Measurements from ENCODE around the gene MARS1. TPM values are rescaled to one million over a fixed set of nuclear protein-coding genes. Genes with fewer than 3 reads are reported as not detected.

Gene MARS1
- total RNA-seq, 3 donors from 2014 or later (not counting 1 experiment from before 2014, with no cell fraction given): 200 to 237 (median 218) TPM

- WGBS (ENCODE audit: insufficient coverage): 88% methylated on average over 5 of the region's 6 CpGs
- Mint-ChIP-seq H3K4me3 (peak overlapping the region; percentile 13), H3K36me3 (no peaks in the 10 kb centered on the region), H3K4me1 (peaks cover 36 to 44% of the 10 kb centered on the region in 2 donors), H3K27me3 (ENCODE audit: low read depth in 2 of 2) (peaks cover 0 to 9% of the 10 kb centered on the region in 2 donors), H3K9me3 (no peaks in the 10 kb centered on the region), H3K27ac (no peak overlapping the region)
- peak in 1 of 2 donors; percentile 4 for DNase-seq
- Histone ChIP-seq H3K27me3 (ENCODE audit: control insufficient read depth, insufficient read depth, low read length) (peaks cover 6% of the 10 kb centered on the region), H3K27ac (ENCODE audit: low read length) (no peak overlapping the region), H3K9me3 (ENCODE audit: control insufficient read depth, insufficient read depth, low read length) (no peaks in the 10 kb centered on the region), H3K4me1 (ENCODE audit: control insufficient read depth, insufficient read depth, low read length) (peaks cover 41% of the 10 kb centered on the region), H3K36me3 (ENCODE audit: control insufficient read depth, insufficient read depth, low read length) (no peaks in the 10 kb centered on the region), H3K4me3 (ENCODE audit: low read length) (no peak overlapping the region)
- ATAC-seq: no peak
- intact Hi-C loops (cut with micrococcal nuclease): no loop called here
- TF ChIP-seq, protein P1, sequence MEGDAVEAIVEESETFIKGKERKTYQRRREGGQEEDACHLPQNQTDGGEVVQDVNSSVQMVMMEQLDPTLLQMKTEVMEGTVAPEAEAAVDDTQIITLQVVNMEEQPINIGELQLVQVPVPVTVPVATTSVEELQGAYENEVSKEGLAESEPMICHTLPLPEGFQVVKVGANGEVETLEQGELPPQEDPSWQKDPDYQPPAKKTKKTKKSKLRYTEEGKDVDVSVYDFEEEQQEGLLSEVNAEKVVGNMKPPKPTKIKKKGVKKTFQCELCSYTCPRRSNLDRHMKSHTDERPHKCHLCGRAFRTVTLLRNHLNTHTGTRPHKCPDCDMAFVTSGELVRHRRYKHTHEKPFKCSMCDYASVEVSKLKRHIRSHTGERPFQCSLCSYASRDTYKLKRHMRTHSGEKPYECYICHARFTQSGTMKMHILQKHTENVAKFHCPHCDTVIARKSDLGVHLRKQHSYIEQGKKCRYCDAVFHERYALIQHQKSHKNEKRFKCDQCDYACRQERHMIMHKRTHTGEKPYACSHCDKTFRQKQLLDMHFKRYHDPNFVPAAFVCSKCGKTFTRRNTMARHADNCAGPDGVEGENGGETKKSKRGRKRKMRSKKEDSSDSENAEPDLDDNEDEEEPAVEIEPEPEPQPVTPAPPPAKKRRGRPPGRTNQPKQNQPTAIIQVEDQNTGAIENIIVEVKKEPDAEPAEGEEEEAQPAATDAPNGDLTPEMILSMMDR (IDR thresholded peaks at IDR 0.05): no peak
These were observed 31.0 kb upstream of the MARS1 start for GRCh38 chr12:57456737-57457490.

- intact Hi-C loops (cut with micrococcal nuclease): loop anchor here (1.0 to 2.0 kb wide), 2 partner anchors 28 to 164 kb away; partner anchors contain the start of gene R3HDM2
- H3K36me3 Mint-ChIP-seq: no peaks in the 10 kb centered on the region
- Histone ChIP-seq H3K27me3 (ENCODE audit: control insufficient read depth, insufficient read depth, low read length) (peaks cover 6% of the 10 kb centered on the region), H3K4me1 (ENCODE audit: control insufficient read depth, insufficient read depth, low read length) (peaks cover 52% of the 10 kb centered on the region), H3K4me3 (ENCODE audit: low read length) (peak overlapping the region; percentile 73), H3K27ac (ENCODE audit: low read length) (peak overlapping the region; percentile 76), H3K9me3 (ENCODE audit: control insufficient read depth, insufficient read depth, low read length) (no peaks in the 10 kb centered on the region), H3K36me3 (ENCODE audit: control insufficient read depth, insufficient read depth, low read length) (no peaks in the 10 kb centered on the region)
- H3K27ac Mint-ChIP-seq: peak overlapping the region; percentile 94 to 96
- peaks cover 45 to 54% of the 10 kb centered on the region in 2 donors for H3K4me1 Mint-ChIP-seq
- H3K4me3 Mint-ChIP-seq: peak overlapping the region; percentile 95
- H3K9me3 Mint-ChIP-seq: no peaks in the 10 kb centered on the region
- ATAC-seq (no peak), DNase-seq (no peak)
- TF ChIP-seq, protein P1 (IDR thresholded peaks at IDR 0.05): no peak
- WGBS (ENCODE audit: insufficient coverage): 0% methylated on average over 2 of the region's 3 CpGs
- H3K27me3 Mint-ChIP-seq (ENCODE audit: low read depth in 2 of 2): peaks cover 0 to 15% of the 10 kb centered on the region in 2 donors
These were observed 29.2 kb upstream of the MARS1 start for GRCh38 chr12:57458665-57459054.

DNA sequence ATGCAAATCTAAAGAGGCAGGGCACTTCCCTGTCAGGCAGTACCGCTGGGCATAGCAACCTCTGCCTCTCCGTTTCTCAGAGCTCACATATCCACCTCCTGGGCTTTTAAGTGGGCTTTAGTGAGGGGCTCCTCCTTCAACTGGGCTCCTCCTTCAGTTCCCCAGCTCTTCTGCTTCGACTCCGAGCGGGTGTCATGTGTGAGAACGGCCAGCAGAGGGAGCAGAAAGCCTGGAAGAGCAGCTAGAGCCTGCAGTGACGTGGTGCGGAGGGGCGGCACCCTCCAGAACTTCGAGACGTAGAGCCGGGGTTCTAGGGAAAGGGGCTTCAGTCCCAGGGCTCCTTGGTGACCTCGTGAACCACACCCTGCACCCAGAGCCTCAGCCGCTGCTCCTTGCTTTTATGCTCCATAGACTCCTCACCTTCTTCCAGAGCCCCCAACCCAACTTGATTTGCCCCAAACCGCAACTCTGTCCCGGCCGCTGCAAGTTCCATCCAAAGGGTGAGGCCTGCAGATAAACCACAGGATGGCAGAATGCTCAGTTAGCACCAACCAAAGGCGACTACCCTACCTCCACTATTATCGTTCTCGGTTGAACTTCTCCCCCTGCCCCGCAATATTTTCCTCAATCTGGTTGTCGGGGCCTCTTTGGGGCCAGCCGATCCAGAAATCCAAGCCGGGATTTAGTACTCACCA is 28.7 kb upstream of the MARS1 start:
- H3K4me3 ChIP-seq (ENCODE audit: low read length): peak overlapping the region; percentile 73

More for the DNA sequence above, 28.7 kb upstream of the MARS1 start:
- Histone ChIP-seq H3K4me1 (ENCODE audit: control insufficient read depth, insufficient read depth, low read length) (peaks cover 52% of the 10 kb centered on the region), H3K9me3 (ENCODE audit: control insufficient read depth, insufficient read depth, low read length) (no peaks in the 10 kb centered on the region), H3K36me3 (ENCODE audit: control insufficient read depth, insufficient read depth, low read length) (no peaks in the 10 kb centered on the region), H3K27ac (ENCODE audit: low read length) (peak overlapping the region; percentile 76), H3K27me3 (ENCODE audit: control insufficient read depth, insufficient read depth, low read length) (peaks cover 6% of the 10 kb centered on the region)
- no peaks in the 10 kb centered on the region for H3K9me3 Mint-ChIP-seq
- ATAC-seq (peak; percentile 78 to 91 (median 84)), DNase-seq (peak; percentile 88 to 97)
- 0% methylated on average over 23 of the region's 24 CpGs for WGBS (ENCODE audit: insufficient coverage)
- H3K4me1 Mint-ChIP-seq: peaks cover 45 to 54% of the 10 kb centered on the region in 2 donors
- peak overlapping the region; percentile 94 to 96 for H3K27ac Mint-ChIP-seq
- peak overlapping the region; percentile 95 for H3K4me3 Mint-ChIP-seq
- no peaks in the 10 kb centered on the region for H3K36me3 Mint-ChIP-seq
- peaks cover 0 to 15% of the 10 kb centered on the region in 2 donors for H3K27me3 Mint-ChIP-seq (ENCODE audit: low read depth in 2 of 2)
- TF ChIP-seq, protein P1 (IDR thresholded peaks at IDR 0.05): peak; percentile 93
- intact Hi-C loops (cut with micrococcal nuclease): loop anchor here (1.0 to 2.0 kb wide), 2 partner anchors 28 to 163 kb away; partner anchors contain the start of gene R3HDM2
